ENCODE data around the gene OR10A3.

OR10A3 gene

DNA sequence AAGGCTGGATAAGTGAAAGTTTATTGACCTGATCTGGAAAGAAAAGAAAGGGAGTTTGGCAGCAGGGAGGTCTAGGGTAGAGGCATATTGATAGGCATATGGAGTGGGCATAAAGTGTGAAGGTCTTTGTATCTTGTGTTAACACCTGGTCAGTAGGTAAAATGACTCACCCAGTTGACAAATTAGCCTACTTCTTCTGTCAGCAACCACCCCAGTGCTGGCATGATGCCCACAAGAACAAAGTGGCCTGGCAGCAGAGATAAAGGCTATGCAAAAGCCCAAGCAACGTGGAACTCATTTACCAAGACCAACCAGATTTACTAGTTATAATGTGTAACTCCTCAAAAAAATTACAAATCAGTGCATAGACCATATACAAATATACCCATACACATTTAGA lies 4.9 kb downstream of the OR10A3 start:
- DNase-seq, result no peak

DNA sequence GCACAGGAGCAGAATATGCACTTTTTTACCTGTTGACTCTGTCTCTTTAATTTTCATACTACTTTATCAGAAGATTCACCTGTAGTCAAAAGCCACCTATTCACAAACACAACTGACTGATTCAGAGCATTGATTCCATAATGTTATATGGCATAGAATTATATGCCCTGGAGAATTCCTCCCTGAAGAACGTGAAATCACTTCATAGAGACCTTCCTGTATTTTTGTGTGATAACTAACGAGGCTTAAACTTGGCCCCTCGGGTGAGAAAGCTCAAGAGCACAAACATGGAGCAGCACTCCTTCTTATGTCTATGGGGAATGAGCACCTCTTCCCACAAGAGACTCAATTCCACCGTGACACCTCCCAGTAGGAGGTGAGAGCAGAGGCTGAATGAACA lies 10.3 kb downstream of the OR10A3 start, which contains the start of gene OR10A6:
Gene OR10A6, minus strand, starts transcription at position 101 of the 400 bp plus-strand sequence. CDS start 2,606 bp downstream, outside the sequence.
- DNase-seq, result no peak

DNA sequence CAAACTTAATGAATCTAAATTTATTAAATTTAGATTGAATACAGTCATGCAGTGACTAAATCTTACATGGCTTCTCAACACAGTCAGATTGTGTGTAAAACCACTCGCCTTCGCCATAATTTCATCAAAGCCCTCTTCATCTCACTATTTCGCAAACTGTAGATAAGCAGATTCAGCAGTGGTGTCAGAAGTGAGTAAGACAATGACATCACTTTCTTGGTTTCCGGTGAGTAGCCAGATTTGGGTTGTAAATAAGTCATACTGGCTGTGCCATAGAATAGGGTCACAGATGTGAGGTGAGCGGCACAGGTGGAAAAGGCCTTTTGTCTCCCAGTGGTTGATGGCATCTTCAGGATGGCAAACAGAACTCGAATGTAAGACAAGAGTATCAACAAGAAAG lies 13.9 kb downstream of the OR10A3 start:
- DNase-seq, result no peak

DNA sequence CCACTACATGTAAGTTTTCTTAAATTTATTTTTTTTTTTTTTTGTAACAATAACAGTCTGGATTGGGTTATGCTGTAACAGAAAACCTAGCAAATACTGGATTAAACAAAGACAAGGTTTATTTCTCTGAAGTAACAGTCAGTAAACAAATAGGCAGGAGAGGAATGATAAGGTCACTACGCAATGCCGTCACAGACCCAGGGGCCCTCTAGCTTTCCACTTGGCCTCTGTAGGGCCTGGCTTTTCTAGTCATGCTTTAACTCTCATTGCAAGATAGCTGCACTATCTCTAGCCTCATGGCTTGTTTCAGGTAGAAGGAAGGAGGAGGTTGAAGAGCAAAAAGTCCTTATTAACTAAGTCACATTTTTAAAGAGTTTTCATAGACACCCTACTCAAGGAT lies 17.0 kb downstream of the OR10A3 start:
- DNase-seq, result no peak

DNA sequence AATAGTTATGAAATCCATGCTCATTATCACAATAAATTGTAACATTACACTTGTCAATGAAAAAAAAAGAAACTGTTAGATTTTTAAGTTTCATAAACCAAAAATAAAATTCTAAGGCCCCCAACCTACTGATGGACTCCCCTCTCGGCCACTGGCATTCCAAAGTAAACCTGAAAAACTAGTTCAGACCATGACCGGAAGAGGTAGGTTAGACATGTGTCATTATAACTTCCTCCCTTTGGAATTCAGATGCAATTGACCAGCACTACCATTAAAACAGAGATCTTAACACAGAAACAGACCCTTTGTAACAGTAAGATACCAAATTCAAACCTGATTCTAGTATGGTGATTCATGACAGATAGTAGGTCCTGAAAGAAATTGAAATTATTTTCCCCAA lies 23.4 kb downstream of the OR10A3 start:
- no peak for DNase-seq

DNA sequence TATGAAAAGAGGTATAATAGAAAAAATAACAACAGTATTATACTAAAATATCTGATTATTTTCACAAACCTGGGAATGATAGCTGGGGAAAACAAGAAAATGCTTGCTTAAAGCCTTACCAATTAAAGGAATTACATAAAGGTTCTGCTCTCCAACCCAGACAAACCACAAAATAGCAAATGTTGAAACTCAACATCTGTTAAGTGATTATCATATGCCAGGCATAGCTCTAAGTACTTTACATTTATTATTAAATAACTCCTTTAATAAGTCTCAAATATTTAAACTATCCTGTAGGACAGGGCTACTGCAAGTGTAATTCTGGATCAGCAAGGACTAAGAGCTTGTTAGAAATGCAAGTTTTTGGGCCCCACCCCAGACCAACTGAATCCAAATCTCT lies 30.5 kb downstream of the OR10A3 start:
- DNase-seq, result no peak

DNA sequence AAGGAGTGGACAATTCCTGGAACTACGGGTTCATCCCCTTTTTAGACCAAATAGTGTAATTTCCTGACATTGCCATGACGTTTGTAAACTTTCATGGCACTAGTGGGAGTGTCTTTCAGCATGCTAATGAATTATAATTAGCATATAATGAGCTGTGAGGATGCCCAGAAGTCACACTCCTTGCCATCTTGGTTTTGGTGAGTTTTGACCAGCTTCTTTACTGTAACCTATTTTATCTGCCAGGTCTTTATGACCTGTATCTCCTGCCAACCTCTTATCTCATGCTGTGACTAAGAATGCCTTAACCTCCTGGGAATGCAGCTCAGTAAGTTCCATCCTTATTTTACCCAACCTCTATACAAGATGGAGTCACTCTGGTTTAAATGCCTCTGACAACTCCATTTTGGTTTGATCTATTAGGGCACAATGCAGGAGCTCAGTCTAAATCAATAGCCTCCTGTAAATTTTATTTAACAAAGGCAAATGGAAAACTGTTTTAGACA lies 31.2 kb downstream of the OR10A3 start:
- no peak for DNase-seq

DNA sequence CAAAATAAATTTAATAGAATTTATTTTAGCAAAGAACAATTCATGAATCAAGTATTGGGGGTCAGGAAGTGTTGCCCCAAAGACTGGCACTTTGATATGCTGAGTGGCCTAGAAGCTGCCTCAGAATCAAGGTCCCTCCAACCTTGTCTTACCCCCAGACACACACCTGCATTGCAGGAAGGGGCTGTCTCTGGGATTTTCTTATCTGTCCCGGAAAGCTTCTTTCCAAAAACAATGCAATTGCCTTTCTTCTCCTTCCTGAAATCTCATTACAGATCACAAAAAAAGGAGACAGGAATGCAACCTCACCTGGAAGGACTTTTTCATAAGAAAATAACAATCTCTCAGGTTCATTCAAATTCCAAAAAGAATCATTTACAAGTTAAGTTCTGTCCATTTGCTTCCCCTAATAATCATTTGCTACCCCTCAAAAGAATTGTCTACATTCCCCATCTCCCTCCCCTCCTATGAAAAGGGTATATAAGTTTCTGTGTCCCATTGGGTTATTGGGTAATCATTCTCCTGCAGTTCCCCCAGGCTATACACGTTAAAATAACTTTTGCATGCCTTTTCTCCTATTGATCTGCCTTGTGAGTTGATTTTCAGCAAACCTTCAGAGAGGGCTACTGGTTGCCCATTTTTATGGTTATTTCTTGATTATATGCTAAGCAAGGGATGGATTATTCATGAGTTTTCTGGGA lies 31.8 kb downstream of the OR10A3 start:
- DNase-seq, result no peak

DNA sequence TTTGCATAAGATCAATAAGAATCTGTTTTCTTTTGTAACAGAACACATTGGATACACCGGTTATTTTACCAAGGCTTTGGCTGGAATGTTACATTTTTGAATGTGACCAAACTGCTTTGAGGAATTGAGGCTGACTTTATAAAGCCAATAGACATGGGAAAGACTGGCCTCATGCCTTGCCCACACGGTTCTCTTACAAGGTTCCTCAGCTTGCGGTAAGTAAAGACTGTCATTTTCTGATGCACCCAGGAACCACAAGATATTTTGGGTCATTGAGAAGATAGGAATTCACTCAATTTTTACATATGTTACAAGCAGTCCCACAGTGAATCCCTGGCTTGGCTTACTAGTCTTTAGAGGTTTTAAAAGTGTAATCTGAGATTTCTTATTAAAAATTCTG lies 34.4 kb downstream of the OR10A3 start:
- no peak for DNase-seq

DNA sequence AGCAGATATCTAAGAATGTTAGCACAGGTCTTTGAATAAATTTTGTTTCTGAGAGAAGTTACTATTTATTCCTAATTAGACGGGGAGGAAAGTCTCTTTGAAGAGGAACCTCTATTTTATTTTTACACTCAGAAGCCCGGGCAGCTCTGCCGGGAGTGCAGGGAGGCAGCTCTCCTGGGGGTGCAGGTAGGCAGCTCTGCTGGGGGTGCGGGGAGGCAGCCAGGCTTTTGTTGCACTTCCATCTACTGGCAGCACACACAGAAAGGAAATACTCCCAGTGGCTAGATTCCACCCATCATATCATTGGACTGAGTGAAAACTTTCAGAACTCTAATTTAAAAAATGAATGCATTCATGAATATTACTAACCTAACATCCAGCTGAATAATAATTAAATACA lies 35.0 kb downstream of the OR10A3 start:
- DNase-seq, result no peak

DNA sequence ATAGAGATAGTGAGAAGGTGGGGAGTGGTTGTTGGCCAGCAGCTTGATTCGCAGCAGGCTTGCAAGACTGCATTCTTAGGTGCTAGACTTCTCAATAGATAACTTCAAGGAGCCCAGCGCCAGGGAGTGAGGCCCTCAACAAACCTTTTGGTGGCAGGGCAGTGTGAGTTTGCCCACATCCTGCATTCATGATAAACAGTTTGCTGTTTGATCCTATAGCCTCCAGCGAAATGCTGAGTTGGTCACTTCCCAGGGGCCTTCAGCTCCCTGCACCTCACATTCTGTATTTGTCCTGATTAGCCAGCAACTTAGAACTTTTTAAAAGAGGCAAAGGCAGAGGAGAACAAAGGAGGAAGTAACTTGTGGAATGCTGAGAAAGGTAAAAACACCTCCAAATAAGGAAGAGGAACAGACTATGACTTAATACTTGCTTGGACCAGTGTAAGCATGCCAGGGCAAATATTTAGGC lies 35.5 kb downstream of the OR10A3 start:
- DNase-seq, result no peak

DNA sequence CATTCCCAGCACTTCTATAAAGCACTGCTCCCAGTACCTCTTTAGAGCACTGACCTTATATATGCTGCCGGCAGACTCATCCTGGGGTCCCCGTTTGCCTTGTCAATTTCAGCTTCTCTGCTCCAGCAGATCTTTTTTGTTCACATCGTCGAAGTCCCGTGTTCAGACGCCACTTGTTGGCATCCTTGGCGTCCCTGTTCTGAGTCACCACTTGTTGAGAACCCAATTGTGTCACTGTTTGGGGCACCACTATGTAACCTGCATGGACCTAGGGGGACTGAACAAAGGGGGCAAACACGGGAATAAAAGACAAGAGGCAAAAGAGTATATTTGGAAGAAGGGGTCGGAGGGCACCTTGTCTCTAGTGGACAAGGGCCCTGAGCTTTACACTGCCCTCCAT lies 36.0 kb downstream of the OR10A3 start:
- no peak for DNase-seq

DNA sequence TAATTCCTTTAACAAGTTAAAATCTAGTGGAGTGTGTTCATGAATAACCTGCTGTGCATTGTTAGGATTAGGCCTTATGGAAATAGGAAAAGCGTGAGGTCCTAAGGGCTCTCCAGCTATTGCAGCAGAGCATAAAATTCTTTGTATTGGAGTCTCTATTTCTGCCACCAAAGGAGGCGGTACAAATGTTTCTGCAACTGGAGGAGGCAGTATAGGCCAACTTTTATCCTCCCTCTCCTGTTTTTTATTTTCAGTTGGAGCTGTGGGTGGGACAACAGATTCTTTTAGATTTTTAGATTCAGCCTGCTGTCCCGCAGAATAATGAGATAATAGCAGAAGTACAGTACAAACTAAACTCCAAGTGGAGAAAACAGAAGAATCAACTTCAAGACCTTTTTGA lies 36.6 kb downstream of the OR10A3 start:
- DNase-seq, result no peak

DNA sequence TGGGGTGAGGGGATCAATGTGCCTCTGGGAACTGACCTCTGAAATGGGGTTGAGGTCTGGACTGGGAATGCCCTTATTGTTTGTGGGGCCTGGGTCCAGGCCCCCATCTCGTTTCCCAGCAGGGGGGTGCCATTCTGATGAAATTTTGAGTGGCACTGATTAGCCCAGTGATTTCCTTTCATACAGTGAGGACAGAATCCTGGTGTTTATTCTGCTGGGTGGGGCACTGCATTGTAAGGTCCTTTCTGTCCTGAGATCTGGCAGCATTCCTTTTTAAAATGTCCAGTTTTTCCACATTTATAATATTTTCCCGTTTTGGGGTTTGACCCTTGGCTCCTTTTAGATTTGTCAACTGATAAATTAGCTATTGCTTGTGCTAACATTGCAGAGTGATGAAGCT lies 37.6 kb downstream of the OR10A3 start:
- no peak for DNase-seq

DNA sequence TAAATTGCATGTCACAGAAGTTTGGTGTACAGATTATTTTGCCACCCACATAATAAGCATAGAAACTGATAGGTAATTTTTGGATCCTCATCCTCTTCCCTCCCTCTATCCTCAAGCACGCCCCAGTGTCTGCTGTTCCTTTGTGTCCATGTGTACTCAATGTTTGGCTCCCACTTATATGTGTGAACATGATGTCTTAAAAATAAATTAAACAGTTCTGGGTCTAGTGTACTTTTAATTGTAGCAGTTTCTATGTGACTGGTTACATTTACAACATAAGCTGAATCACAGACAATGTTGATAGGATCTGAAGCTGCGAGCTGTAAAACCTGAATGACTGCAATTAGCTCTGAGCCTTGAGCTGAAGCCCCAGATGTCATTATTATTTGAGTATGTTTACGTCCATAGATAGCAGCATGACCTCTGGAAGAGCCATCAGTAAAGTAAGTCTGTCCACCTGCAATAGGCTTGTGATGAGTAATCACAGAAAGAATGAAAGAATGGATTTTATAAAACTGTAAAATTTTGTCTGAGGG lies 40.1 kb downstream of the OR10A3 start:
- no peak for DNase-seq

DNA sequence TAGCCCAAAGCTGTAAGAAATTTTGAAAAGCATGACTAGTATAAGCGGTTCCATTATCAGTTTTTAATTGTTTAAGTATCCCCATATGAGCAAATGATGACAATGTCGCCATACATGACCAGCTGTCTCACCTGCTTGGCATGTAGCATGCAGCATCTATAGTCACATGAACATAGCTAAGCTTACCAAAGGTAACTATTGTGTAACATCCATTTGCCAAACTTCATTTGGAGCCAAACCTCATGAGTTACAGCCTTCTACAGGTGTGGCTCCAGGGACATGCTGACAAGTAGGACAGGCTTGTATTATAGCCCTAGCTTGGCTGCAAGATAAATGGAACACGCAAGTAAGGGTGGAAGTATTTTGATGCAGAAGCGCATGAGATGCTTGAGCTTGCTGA lies 40.8 kb downstream of the OR10A3 start:
- no peak for DNase-seq

DNA sequence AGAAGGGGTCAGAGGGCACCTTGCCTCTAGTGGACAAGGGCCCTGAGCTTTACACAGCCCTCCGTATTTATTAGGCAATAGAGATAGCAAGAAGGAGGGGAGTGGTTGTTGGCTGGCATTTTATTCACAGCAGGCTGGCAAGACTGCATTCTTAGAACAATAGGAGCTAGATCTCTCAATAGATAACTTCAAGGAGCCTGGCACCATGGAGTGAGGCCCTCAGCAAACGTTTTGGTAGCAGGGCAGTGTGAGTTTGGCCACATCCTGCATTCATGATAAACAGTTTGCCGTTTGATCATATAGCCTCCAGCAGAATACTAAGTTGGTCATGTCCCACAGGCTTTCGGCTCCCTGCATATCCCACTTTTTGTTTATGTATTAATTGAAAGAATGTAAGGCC lies 42.1 kb downstream of the OR10A3 start:
- no peak for DNase-seq

DNA sequence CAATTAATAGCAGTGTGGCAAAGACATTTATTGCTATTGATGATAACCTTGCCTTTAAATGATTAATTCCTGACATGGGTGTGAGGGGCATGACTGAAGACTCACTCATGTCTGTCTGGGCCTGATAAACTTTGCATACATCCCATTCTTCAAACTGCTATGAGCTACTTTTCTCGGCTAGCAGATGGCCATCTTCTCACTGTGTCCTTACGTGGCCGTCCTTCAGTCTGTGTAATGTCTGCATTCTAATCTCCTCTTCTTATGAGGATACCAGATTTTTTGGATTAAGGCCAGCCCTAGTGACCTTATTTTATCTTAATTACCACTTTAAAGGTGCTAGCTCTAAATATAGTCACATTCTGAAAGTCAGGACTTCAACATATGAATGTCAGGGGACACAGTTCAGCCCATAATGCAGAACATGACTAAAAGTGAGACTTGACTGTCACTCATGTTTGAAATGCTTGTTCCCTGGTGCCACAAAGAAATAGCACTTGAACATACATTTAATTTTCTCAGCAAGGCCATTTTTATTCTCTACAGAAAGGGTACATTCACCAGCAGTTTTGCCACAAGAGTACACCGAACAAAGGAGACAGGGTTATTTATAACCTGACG lies 42.7 kb downstream of the OR10A3 start:
- no peak for DNase-seq

DNA sequence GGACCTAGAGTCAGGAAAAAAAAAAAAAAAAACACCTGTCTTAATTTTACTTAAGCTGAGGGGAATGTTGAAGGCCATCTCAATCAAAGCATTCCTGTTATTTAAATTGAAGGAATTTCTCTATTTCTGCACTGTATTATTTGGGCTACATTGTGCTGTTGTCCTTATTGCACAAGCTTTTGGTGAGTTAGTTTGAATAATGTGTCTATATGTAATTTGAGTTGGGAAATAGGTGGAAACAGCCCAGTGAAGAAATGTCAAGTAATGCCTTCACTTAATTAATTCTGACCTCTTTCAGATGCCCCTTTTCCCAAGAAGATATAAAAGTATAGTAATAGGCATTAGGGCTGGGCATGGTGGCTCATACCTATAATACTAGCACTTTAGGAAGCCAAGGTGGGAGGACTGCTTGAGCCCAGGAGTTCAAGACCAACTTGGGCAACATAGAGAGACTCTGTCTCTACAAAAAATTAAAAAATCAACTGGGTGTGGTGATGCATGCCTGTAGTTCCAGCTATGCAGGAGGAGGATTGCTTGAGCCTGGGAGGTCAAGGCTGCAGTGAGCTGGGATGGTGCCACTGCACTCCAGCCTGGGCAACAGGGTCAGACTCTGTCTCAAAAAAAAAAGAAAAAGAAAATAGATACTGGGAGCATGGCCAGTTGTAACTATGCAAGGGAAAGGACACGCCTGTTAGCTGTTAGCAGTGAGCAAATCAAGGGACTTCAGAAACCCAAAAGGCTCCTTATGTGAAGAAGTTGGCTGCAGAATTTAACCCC lies 45.3 kb downstream of the OR10A3 start:
- DNase-seq, result no peak

DNA sequence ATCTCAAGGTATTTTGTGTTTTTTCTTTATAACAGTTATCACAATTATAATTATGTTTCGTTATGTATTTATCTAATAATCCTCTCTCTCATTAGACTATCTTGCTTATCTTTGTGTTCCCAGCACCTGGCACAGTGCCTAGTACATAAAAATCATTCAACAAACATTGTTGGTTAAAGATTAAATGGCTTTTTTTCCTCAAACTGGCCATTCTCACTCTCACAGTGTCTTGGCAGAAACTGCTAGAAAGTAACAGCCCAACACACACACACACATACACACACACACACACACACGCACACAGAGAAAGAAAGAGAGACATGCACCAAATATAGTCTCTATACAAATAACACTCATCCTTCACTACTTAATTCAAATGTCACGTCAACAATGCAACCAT lies 47.3 kb downstream of the OR10A3 start:
- DNase-seq, result no peak

DNA sequence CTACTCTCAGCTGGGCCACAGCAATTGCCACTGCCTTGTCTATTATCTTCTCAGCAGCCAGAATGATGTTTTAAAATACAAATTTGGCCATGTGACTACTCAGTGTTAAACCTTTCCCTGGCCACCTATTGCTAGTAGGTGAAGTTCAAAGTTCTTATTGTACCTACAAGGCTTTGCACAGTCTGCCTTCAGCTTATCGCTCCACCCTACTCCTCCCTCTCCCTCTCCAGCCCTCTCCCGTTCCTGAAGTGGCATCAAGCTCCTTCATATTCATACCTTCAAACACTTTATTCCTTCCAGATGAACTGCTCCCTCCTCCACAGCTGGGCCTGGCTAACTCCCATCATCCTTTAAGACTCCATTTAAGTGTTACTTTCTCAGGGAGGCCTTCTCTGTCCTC lies 47.7 kb downstream of the OR10A3 start:
- no peak for DNase-seq

DNA sequence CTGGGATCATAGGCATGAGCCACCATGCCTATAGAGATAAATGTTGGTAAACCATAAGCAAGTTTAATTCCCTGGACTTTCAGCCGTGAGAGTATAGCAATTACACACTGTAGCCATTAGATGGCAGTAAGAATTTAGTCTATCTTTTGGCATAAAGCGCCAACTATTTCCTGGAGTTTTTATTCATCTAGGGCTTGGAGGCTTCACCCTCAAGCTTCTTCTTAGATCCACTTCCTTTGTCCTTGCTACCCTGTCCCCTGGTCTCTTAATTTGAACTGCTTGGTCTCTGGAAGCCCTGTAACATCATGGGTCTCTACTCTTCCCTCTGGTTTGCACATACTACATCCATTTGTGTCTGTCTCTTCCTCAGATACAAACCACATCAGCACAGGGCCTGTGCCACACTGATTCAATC lies 48.7 kb downstream of the OR10A3 start:
- DNase-seq, result peak in 1 of 2 experiments; percentile 51

DNA sequence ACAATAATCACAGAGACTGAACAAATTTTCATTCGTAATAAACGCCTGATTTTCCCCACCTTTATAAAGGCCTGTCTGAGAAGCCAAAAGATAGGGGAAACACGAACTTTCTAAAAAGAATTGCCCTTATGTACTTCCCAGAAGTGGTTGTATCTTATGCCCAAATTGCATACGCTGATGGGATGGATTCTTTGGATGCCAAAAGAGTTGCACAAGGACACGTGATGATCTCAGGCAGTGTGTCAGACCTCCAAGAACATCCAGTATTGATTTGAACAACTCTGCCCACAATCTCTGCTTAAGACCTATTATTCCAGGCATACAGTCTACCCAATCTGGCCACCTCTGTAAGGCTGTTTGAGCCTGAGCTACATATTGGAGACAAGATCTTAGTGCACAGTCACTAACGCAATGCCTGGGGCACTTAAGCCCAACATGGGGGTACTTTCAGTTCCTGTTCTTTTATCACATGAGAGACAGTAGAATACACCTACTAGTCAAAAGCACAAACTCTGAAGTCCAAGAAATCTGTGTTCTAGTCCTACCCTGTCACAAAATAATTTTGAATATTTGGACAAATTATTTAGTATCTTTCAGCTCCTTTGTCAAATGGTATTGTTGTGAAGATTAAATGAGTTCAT lies 49.3 kb downstream of the OR10A3 start:
- DNase-seq, result no peak
